NCI-H1694 (cell line): ENCODE results near the gene LST1.
"Not testable (repeated sequence)": the region's sequence is repeated elsewhere in the genome, so short reads cannot be mapped to it uniquely, and the experiment has no call there.

Experiments
- DNase-seq: peaks from one replicate; lab custom pipeline; 2025; lab: John Stamatoyannopoulos, UW

Gene LST1

GRCh38 chr6:31580807-31581433 is 5.2 kb upstream of the LST1 start:
- DNase-seq = peak; percentile 46

DNA sequence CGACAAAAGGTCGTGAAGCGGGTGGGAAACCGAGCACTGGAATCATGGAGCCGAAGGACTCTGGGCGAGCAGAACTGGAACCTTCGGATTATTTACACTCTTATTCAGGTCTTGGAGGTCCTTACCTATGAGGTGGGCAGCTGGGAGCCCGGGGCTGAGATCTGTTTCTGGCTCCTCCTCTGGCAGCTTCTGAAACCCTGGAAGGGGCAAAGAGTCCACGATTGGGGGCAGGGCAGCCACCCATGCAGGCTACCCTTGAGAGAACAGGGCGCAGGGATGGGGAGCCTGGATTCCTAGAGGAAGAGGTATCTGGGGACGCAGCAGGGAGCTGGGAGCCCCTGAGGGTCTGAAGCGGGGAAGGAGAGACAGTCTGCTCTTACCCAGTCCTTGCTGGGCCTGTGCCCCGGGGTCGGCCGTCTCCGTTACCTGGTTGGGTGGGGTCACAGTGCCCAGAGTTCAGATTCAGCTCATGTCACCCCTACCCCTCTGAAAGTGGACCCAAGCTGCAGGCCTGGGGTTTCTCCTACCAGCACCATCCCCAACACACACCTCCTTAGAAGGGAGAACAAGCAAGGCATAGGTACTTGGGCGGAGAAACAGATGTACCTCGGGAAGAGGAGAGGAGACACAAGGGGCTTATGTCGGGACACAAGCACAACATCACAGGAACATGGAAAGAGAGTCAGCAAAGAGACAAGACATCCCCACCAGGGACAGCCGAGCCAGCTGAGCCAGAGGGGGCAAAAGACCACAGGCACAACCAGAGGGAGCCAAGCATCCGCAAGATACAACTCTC is 4.4 kb upstream of the LST1 start:
- DNase-seq = no peak

- DNase-seq = no peak
Measured at GRCh38 chr6:31582230-31582643, 3.8 kb upstream of the LST1 start, which contains the start of gene LTB. TSS of gene LTB (minus strand) at chr6:31582424. CDS start at chr6:31582417, 7 bp downstream.

- DNase-seq = peak; percentile 2
Measured at GRCh38 chr6:31585491-31585890, 586 bp upstream of the LST1 start.

GRCh38 chr6:31586599-31587281 is 663 bp downstream of the LST1 start:
- no peak for DNase-seq

GRCh38 chr6:31587791-31588777 is 2.0 kb downstream of the LST1 start:
- no peak for DNase-seq

GRCh38 chr6:31588871-31589650 is 3.0 kb downstream of the LST1 start:
- no peak for DNase-seq

- DNase-seq = not testable (repeated sequence)
Measured at GRCh38 chr6:31590691-31591090, 4.6 kb downstream of the LST1 start.

GRCh38 chr6:31592396-31592771 is 6.3 kb downstream of the LST1 start:
- DNase-seq = no peak

- DNase-seq = peak; percentile 49
Measured at GRCh38 chr6:31597006-31597405, 10.9 kb downstream of the LST1 start.

- DNase-seq = no peak
Measured at GRCh38 chr6:31607317-31607716, 21.2 kb downstream of the LST1 start.

DNA sequence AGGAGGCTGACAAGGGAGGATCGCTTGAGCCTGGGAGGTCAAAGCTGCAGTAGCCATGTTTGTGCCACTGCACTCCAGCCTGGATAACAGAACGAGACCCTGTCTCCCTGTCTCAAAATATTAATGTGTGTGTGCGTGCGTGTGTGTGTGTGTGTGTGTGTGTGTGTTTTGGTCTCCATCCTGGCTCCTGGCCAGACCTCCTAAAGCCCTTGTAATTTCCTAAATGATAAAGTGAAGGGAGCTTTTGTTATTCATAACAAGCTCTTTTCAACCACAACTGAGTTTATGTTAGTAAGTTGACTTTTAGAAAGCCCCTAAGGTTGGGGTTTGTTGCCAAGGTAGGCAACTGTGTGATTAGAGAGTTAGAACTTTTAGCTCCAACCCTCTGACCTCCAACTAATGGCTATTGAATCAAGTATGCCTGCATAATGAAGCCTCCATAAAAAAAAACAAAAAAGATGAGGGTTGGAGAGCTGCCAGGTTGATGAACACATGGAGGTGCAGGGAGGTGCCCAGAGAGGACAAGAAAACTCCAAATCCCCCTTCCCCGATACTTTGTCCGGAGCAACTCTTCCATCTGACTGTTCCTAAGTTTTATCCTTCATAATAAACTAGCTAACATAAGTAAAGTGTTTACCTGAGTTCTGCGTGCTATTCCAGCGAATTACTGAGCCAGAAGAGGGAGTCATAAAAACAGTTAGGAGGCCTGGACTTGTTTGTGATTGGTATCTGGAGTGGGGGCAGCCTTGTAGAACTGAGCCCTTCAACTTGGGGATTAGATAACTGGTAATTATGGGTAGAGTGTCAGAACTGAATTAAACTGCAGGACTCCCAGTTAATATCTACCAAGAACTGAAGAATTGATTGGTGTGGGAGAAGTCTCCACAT is 23.7 kb downstream of the LST1 start:
- DNase-seq = no peak

- DNase-seq = no peak
Measured at GRCh38 chr6:31610968-31611367, 24.9 kb downstream of the LST1 start.

DNA sequence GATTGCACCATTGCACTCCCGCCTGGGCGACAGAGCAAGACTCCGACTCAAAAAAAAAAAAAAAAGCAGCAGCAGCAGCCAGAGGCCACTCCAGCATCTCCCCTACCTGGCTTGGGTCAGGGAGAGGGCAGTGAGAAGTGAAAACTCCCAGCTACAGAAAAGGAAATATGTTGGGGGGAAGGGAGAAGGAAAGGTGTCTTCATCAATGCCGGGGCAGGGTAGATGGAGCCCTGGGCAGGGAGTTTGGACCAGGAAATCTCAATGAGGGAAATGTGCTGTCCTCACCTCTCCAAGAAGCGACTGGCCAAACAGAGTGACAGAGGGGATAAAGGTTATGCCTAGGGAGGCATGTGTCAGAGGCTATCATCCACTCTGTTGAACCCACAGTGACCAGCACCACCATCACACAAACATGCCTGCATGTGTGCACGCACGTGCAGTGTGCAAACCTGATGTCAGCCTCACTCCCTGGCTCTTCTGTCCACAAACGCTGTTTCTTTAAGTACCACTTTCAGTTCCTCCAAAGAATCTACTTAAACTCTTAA is 28.1 kb downstream of the LST1 start:
- DNase-seq = no peak

DNA sequence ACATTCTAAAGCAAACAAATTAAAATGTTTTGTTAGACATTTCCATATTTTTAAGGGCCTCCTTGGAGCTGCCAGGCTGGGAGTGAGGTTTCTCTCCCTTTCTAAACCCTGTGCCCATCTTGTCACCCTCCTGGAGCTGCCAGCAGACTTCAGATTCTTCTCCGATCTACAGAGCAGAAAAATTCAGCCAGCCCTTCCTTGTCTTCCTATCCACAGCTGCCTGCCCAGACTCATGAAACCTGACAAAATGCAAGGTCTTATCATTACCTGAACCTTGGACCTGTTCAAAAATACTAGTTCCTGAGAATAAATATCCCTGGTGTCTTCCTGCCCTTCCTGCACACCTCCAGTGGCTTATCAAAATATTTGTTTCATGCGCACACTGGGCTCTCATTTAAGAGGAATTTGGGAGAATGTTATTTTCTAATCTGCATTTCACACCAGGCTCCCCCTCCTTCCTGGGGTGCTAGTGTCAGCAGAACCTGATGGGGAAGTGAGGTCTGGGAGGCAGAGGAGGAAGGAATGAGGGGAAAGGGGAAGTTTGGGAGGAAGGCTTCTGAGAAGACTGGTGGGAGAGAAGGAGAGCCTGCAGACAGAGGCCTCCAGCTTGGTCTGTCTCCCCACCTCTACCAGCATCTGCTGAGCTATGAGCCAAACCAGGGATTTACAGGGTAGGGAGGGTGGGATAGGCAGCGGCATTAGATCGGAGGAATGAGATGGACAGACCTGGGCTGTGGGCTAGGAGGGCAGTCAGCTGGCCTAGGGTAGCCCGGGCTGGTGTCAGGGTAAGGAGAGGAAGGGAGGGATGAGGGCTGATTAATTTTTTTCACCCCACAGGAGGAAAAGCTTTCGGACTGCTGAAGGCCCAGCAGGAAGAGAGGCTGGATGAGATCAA is 28.9 kb downstream of the LST1 start, which contains the start of gene AIF1:
Gene AIF1 (plus strand): TSS at position 551 of the 895 bp plus-strand sequence. CDS start 96 bp downstream, at position 647.
- DNase-seq = no peak

DNA sequence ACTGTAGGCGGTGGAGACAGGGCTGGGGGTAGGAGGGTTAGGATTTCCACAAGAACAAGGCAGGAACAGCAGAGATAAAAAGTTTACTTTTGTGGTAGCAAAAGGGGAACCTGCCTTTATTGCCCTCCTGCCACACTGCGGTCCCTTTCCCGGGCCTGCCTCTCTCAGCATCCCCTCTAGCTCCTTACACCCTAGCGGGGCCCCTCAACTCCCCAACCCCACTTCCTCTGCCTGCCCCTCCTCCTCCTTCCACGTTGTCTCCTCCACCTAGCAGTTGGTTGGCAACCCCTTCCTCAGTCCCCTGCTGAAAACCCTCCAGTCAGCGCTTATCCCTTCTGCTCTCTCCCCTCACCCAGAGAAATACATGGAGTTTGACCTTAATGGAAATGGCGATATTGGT is 29.7 kb downstream of the LST1 start:
- no peak for DNase-seq

GRCh38 chr6:31617010-31617409 is 30.9 kb downstream of the LST1 start:
- DNase-seq = no peak

DNA sequence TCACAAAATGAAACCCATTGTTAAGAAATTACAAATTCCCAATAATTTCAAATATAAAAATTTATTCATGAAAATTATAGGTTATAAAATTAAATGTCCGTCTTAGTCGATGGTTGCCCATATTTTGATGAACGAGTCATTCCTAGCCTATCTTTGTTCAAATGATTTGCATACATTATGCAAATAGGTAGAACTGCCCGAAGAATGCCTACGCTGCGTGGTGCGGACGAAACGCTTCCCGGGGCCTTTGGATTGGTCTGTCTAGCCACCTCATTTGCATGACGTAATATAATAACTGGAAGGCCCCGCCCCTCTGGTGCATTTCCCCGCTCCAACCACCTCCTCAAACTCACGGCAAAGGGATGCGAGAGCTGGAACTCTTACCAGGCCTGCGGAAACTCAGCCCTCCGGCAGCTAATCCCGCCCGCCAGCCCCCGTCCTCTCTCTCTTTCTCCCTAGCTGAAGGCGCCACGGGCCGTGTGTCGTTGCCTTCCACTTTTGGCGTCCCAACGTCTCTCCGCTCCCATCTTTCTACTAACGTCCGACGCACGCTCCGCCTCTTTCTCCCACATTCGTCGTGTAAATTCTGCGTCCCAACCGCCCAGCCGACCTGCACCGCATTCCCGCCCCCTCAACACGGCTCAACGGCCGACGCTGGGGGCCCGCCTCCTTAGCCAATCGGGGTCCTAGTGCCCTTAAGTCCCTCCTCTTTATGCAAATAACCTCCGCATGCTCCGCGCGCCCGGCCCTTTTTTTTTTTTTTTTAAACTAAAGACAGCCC is 33.9 kb downstream of the LST1 start:
- peak; percentile 95 for DNase-seq
